MM.1S (cell line): ENCODE data around the gene PDE3B.

Experiments
- CTCF ChIP-seq: fragments of 300-600 bp; sonication (generic); IDR thresholded peaks from 2 replicates; pipeline ENCODE4 v1.5.1; 2016; ENCODE audit warnings: antibody characterized with exemption, low read length, mixed read lengths
- EZH2 ChIP-seq: fragments of 300-600 bp; sonication (generic); optimal IDR thresholded peaks from 2 replicates; pipeline ENCODE3; 2017; ENCODE audit warnings: low read depth, mild to moderate bottlenecking, antibody characterized with exemption, low read length, mixed read lengths
- EZH2phosphoT487 ChIP-seq: fragments of 300-600 bp; sonication (generic); IDR thresholded peaks from 2 replicates; pipeline ENCODE4 v1.6.1; 2018; ENCODE audit warnings: antibody characterized with exemption, low read length

DNA sequence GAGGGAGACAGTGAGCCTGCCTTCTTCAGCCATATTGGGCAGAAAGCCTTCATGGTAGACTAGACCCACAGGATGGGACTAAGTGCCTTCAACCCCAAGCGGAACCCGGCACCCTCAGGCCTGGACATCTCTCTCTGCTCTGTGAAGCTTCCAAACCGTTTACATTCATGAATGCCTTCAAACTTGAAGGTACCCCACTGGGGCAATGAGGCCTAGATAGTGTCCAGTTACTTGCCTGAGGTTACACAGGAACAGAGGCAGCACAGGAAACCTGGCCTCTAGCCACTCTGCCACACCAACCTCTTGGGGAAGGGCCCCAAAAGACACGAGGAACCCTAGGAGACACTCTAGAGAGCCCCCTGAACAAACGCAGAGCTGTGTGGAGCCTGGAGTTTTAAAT, 263.0 kb downstream of the PDE3B start:
- TF ChIP-seq CTCF (no peak), EZH2phosphoT487 (no peak), EZH2 (no peak)
